WTC11 (cell line): ENCODE data around the gene FOXL2. TPM values are rescaled to one million over a fixed set of nuclear protein-coding genes. Genes with fewer than 3 reads are reported as not detected.
A peak's percentile ranks its signal among the peaks of the same experiment; 100 is the strongest.

ENCODE experiments used
- ATAC-seq: fragments of 200-7000 bp; cut with Tn5 transposase; 2 replicates; pipeline ENCODE4 v1.10.0; 2021; ENCODE audit warnings: mild to moderate bottlenecking, moderate library complexity
- CTCF ChIA-PET: fragments of 300-600 bp; sonication (Branson Sonifier 250); formaldehyde crosslinking; loops from one replicate; lab custom pipeline; 2021; ENCODE audit warnings: antibody characterized with exemption; lab: Charles Lee
- POLR2A ChIA-PET: fragments of 350-600 bp; sonication (Branson Sonifier 250); formaldehyde crosslinking; loops from one replicate; lab custom pipeline; 2021; ENCODE audit warnings: antibody characterized with exemption; lab: Charles Lee
- DNase-seq: peaks from one replicate; pipeline ENCODE4 v3.0.0; 2021; ENCODE audit warnings: low spot score
- H3K27ac Mint-ChIP-seq: 2 replicates; pipeline ENCODE4 v1.8.0; 2021; ENCODE audit warnings: mixed read lengths
- H3K27me3 Mint-ChIP-seq: 2 replicates; pipeline ENCODE4 v1.8.0; 2021; ENCODE audit warnings: low read depth, mild to moderate bottlenecking, moderate library complexity, mixed read lengths
- H3K36me3 Mint-ChIP-seq: 2 replicates; pipeline ENCODE4 v1.8.0; 2021; ENCODE audit warnings: mixed read lengths
- H3K4me1 Mint-ChIP-seq: 2 replicates; pipeline ENCODE4 v1.8.0; 2022; ENCODE audit warnings: mixed read lengths
- H3K4me3 Mint-ChIP-seq: 2 replicates; pipeline ENCODE4 v1.8.0; 2021; ENCODE audit warnings: mild to moderate bottlenecking, moderate library complexity, mixed read lengths
- H3K9me3 Mint-ChIP-seq: 2 replicates; pipeline ENCODE4 v1.8.0; 2021; ENCODE audit warnings: mixed read lengths
- CREM ChIP-seq: sonication (generic); formaldehyde crosslinking; IDR thresholded peaks from 2 replicates; pipeline ENCODE4 v1.8.1; 2022; ENCODE audit warnings: mild to moderate bottlenecking, missing genetic modification reagents, moderate library complexity
- E2F5 ChIP-seq: sonication (generic); formaldehyde crosslinking; IDR thresholded peaks from 2 replicates; pipeline ENCODE4 v1.8.1; 2022; ENCODE audit warnings: mild to moderate bottlenecking, moderate library complexity, missing genetic modification reagents
- EMX1 ChIP-seq: fragments of 250-450 bp; sonication (Bioruptor Pico); IDR thresholded peaks from 2 replicates; pipeline ENCODE4 v1.8.0; 2021; ENCODE audit warnings: mild to moderate bottlenecking
- FOXK1 ChIP-seq: sonication (generic); formaldehyde crosslinking; IDR thresholded peaks from 2 replicates; pipeline ENCODE4 v1.8.0; 2022; ENCODE audit warnings: mild to moderate bottlenecking, moderate library complexity, missing genetic modification reagents
- GRHL2 ChIP-seq: fragments of 250-450 bp; sonication (Bioruptor Pico); IDR thresholded peaks from 2 replicates; pipeline ENCODE4 v1.8.0; 2022; ENCODE audit warnings: mild to moderate bottlenecking, moderate library complexity; ENCODE audit not compliant: insufficient replicate concordance, severe bottlenecking
- KAT7 ChIP-seq: sonication (generic); formaldehyde crosslinking; IDR thresholded peaks from 2 replicates; pipeline ENCODE4 v1.8.1; 2023; ENCODE audit warnings: missing genetic modification reagents, mild to moderate bottlenecking, borderline replicate concordance
- MYBL2 ChIP-seq: sonication (generic); formaldehyde crosslinking; IDR thresholded peaks from 2 replicates; pipeline ENCODE4 v1.8.1; 2023; ENCODE audit warnings: mild to moderate bottlenecking, moderate library complexity, missing genetic modification reagents
- SMAD3 ChIP-seq: sonication (generic); formaldehyde crosslinking; IDR thresholded peaks from 2 replicates; pipeline ENCODE4 v1.8.0; 2022; ENCODE audit warnings: missing genetic modification reagents, mild to moderate bottlenecking, borderline replicate concordance
- SMAD4 ChIP-seq: sonication (generic); formaldehyde crosslinking; IDR thresholded peaks from 2 replicates; pipeline ENCODE4 v1.8.0; 2022; ENCODE audit warnings: mild to moderate bottlenecking, missing genetic modification reagents
- SP1 ChIP-seq: sonication (generic); formaldehyde crosslinking; conservative IDR thresholded peaks from 2 replicates; pipeline ENCODE4 v1.8.1; 2022; ENCODE audit warnings: missing genetic modification reagents
- ZMAT4 ChIP-seq: fragments of 250-450 bp; sonication (Bioruptor Pico); IDR thresholded peaks from 2 replicates; pipeline ENCODE4 v1.9.0; 2021; ENCODE audit warnings: mild to moderate bottlenecking
- ZNF232 ChIP-seq: sonication (generic); formaldehyde crosslinking; IDR thresholded peaks from 2 replicates; pipeline ENCODE4 v1.8.0; 2022; ENCODE audit warnings: mild to moderate bottlenecking, missing genetic modification reagents
- ZNF532 ChIP-seq: fragments of 250-450 bp; sonication (Bioruptor Pico); IDR thresholded peaks from 2 replicates; pipeline ENCODE4 v1.9.0; 2021; ENCODE audit warnings: mild to moderate bottlenecking, borderline replicate concordance
- total RNA-seq: library from RNA; stranded (reverse); gene quantifications from 3 replicates; pipeline ENCODE4 v1.2.3, GENCODE V29; 2021
- TF ChIP-seq, protein P1 (sequence below): sonication (generic); formaldehyde crosslinking; IDR thresholded peaks from 2 replicates; pipeline ENCODE4 v1.8.1; 2023; ENCODE audit warnings: mild to moderate bottlenecking, missing genetic modification reagents, moderate library complexity
- TF ChIP-seq, protein P2 (sequence below): sonication (generic); formaldehyde crosslinking; IDR thresholded peaks from 2 replicates; pipeline ENCODE4 v1.8.0; 2023; ENCODE audit warnings: missing genetic modification reagents, mild to moderate bottlenecking, borderline replicate concordance

FOXL2 gene
- total RNA-seq, 1 experiment from 2014 or later, result 1.4 TPM

- TF ChIP-seq E2F5 (CRISPR knock-in tag) (no peak), ZMAT4 (CRISPR knock-in tag) (no peak), SMAD3 (CRISPR knock-in tag) (peak; percentile 26; the same call in 1 of the 2 replicates), SMAD4 (no peak), CREM (CRISPR knock-in tag) (0 out of 2 replicates have a peak, but pooled peaks have one; percentile 35), MYBL2 (CRISPR knock-in tag) (peak; percentile 38; the same call in 1 of the 2 replicates), SP1 (CRISPR knock-in tag) (peak; percentile 53; the same call in 1 of the 2 replicates), ZNF232 (CRISPR knock-in tag) (no peak), EMX1 (no peak), KAT7 (CRISPR knock-in tag) (0 out of 2 replicates have a peak, but pooled peaks have one; percentile 50), ZNF532 (CRISPR knock-in tag) (no peak)
- TF ChIP-seq, protein P1, sequence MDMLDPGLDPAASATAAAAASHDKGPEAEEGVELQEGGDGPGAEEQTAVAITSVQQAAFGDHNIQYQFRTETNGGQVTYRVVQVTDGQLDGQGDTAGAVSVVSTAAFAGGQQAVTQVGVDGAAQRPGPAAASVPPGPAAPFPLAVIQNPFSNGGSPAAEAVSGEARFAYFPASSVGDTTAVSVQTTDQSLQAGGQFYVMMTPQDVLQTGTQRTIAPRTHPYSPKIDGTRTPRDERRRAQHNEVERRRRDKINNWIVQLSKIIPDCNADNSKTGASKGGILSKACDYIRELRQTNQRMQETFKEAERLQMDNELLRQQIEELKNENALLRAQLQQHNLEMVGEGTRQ (CRISPR knock-in tag), result peak; percentile 85
- TF ChIP-seq, protein P2, sequence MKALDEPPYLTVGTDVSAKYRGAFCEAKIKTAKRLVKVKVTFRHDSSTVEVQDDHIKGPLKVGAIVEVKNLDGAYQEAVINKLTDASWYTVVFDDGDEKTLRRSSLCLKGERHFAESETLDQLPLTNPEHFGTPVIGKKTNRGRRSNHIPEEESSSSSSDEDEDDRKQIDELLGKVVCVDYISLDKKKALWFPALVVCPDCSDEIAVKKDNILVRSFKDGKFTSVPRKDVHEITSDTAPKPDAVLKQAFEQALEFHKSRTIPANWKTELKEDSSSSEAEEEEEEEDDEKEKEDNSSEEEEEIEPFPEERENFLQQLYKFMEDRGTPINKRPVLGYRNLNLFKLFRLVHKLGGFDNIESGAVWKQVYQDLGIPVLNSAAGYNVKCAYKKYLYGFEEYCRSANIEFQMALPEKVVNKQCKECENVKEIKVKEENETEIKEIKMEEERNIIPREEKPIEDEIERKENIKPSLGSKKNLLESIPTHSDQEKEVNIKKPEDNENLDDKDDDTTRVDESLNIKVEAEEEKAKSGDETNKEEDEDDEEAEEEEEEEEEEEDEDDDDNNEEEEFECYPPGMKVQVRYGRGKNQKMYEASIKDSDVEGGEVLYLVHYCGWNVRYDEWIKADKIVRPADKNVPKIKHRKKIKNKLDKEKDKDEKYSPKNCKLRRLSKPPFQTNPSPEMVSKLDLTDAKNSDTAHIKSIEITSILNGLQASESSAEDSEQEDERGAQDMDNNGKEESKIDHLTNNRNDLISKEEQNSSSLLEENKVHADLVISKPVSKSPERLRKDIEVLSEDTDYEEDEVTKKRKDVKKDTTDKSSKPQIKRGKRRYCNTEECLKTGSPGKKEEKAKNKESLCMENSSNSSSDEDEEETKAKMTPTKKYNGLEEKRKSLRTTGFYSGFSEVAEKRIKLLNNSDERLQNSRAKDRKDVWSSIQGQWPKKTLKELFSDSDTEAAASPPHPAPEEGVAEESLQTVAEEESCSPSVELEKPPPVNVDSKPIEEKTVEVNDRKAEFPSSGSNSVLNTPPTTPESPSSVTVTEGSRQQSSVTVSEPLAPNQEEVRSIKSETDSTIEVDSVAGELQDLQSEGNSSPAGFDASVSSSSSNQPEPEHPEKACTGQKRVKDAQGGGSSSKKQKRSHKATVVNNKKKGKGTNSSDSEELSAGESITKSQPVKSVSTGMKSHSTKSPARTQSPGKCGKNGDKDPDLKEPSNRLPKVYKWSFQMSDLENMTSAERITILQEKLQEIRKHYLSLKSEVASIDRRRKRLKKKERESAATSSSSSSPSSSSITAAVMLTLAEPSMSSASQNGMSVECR (CRISPR knock-in tag), result peak; percentile 16; the same call in 1 of the 2 replicates
- TF ChIP-seq, all 79 proteins: peak for 13
Measured at GRCh38 chr3:138935863-138936740, 10.8 kb downstream of the FOXL2 start (continued).

DNA sequence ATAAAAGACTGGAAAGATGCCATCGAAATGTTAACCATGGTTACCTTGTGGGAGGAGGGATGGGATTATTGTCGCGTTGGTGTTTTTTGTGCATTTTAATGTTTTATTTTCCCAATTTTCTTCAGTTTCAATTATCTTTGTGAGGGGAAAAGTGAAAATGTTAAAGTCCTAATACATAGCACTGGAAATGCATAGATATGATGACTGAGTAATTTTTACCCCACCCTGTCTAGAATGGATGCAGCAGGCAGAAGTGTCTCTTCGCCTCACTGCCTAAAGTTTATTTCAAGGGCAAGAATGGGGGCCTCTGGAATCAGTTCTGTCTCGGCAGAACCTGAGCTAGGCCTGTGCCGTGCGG is 11.5 kb downstream of the FOXL2 start:
- Mint-ChIP-seq H3K36me3 (no peaks in the 10 kb centered on the region), H3K4me3 (peak overlapping the region; percentile 77), H3K4me1 (peaks cover 48% of the 10 kb centered on the region), H3K27me3 (peaks cover 66% of the 10 kb centered on the region), H3K9me3 (no peaks in the 10 kb centered on the region), H3K27ac (no peak overlapping the region)
- no peak for ATAC-seq
- CTCF ChIA-PET, result interaction anchor here (0.6 to 7.4 kb wide), 52 partner anchors 8 to 539 kb away, joined by 3 to 158 read pairs (median 5); partner anchors contain the start of genes CEP70, COPB2, ESYT3 and FAIM
- TF ChIP-seq FOXK1 (CRISPR knock-in tag) (no peak), GRHL2 (CRISPR knock-in tag) (no peak)
- POLR2A ChIA-PET, result interaction anchor here (0.8 to 1.4 kb wide), 9 partner anchors 12 to 341 kb away, joined by 3 to 10 read pairs (median 5); partner anchors contain the start of genes CEP70, FOXL2 and FOXL2NB
- no peak for DNase-seq
